HCT116 (cell line): ENCODE measurements around the gene KNDC1. TPM values are rescaled to one million over a fixed set of nuclear protein-coding genes. Genes with fewer than 3 reads are reported as not detected.

ENCODE experiments used
- ATAC-seq: fragments of 200-7000 bp; cut with Tn5 transposase; 2 replicates; pipeline ENCODE4 v1.9.1; 2020; ENCODE audit warnings: mild to moderate bottlenecking, moderate library complexity
- BruUV-seq: library from RNA; stranded (reverse); fragments of 400-500 nt; replicated peaks from 2 replicates; lab custom pipeline; 2021; lab: Mats Ljungman, UMichigan
- CTCF ChIA-PET: fragments of 300-600 bp; sonication (Branson Sonifier 250); formaldehyde crosslinking; loops from one replicate; lab custom pipeline; 2021; ENCODE audit warnings: antibody characterized with exemption; lab: Charles Lee
- POLR2A ChIA-PET: fragments of 300-600, 350-600 bp; sonication (Branson Sonifier 250); formaldehyde crosslinking; loops from one replicate; lab custom pipeline; 2021; ENCODE audit warnings: antibody characterized with exemption; lab: Charles Lee
- RAD21 ChIA-PET, 2 experiments: fragments of 300-600 bp; sonication (Branson Sonifier 250); formaldehyde crosslinking; loops; one replicate each; lab custom pipeline; 2023; ENCODE audit warnings: low total read pairs in 2 of 2; ENCODE audit not compliant: uncharacterized antibody in 2 of 2, unreplicated experiment in 2 of 2, low non-redundant PET in 1 of 2; lab: Charles Lee
- DNase-seq: peaks from one replicate; pipeline ENCODE4 v3.0.0-alpha.2; 2010; ENCODE audit warnings: low read depth, low spot score
- H2AFZ ChIP-seq: fragments of 200-600 bp; shearing (Covaris generic), sonication (generic); 2 replicates; pipeline ENCODE4 v1.6.1; 2017; ENCODE audit warnings: low read depth, mixed run types, mixed read lengths, antibody characterized with exemption, low read length; ENCODE audit not compliant: poor library complexity, severe bottlenecking
- H3K27ac ChIP-seq: 2 replicates; pipeline ENCODE4 v1.5.1; 2012; ENCODE audit warnings: low read depth, low read length
- H3K27me3 ChIP-seq: fragments of 200-600 bp; sonication (generic); 2 replicates; pipeline ENCODE4 v1.6.1; 2016; ENCODE audit warnings: mixed run types, low read length, mixed read lengths; ENCODE audit not compliant: insufficient read depth
- H3K36me3 ChIP-seq, 2 experiments: fragments of 200-500 bp in 1 of 2; fragments of 200-600 bp in 1 of 2; sonication (Bioruptor generic) in 1 of 2; sonication (generic) in 1 of 2; 2 replicates each; pipeline versions ENCODE4 v1.5.1 to v1.6.1; 2014 to 2016; ENCODE audit warnings: low read length in 2 of 2, inconsistent platforms in 1 of 2, mixed read lengths in 1 of 2, mixed run types in 1 of 2; ENCODE audit not compliant: insufficient read depth in 2 of 2, control insufficient read depth in 1 of 2
- H3K4me1 ChIP-seq, 2 experiments: fragments of 200-600 bp in 1 of 2; sonication (generic) in 1 of 2; 2 replicates each; pipeline versions ENCODE4 v1.5.1 to v1.6.1; 2012 to 2017; ENCODE audit warnings: low read length in 2 of 2, inconsistent platforms in 1 of 2, mild to moderate bottlenecking in 1 of 2, mixed read lengths in 1 of 2, mixed run types in 1 of 2, moderate library complexity in 1 of 2; ENCODE audit not compliant: insufficient read depth in 2 of 2, control insufficient read depth in 1 of 2
- H3K4me2 ChIP-seq: fragments of 200-600 bp; sonication (generic); 2 replicates; pipeline ENCODE4 v1.6.1; 2017; ENCODE audit warnings: mixed run types, low read length, mixed read lengths
- H3K4me3 ChIP-seq, 2 experiments: fragments of 200-600 bp in 1 of 2; sonication (generic) in 1 of 2; replicated peaks in 1 of 2; 2 replicates each; pipeline ENCODE4 v1.5.1; 2011 to 2016; ENCODE audit warnings: low read length in 2 of 2, control low read depth in 1 of 2, low read depth in 1 of 2, mild to moderate bottlenecking in 1 of 2, mixed read lengths in 1 of 2, mixed run types in 1 of 2
- H3K79me2 ChIP-seq: fragments of 200-600 bp; sonication (generic); 2 replicates; pipeline ENCODE4 v1.6.1; 2017; ENCODE audit warnings: mild to moderate bottlenecking, mixed run types, low read length, moderate library complexity, mixed read lengths; ENCODE audit not compliant: insufficient read depth
- H3K9ac ChIP-seq: fragments of 200-600 bp; sonication (generic); 2 replicates; pipeline ENCODE4 v1.6.1; 2016; ENCODE audit warnings: low read length, mixed read lengths
- H3K9me2 ChIP-seq: fragments of 200-600 bp; sonication (generic), shearing (Covaris generic); 2 replicates; pipeline ENCODE4 v1.6.1; 2017; ENCODE audit warnings: mixed run types, mild to moderate bottlenecking, moderate library complexity; ENCODE audit not compliant: insufficient read depth
- H3K9me3 ChIP-seq, 2 experiments: fragments of 200-500 bp in 1 of 2; fragments of 200-600 bp in 1 of 2; sonication (Bioruptor generic) in 1 of 2; sonication (generic) in 1 of 2; 2 replicates each; pipeline ENCODE4 v1.6.1; 2014 to 2017; ENCODE audit warnings: low read length in 2 of 2, mixed read lengths in 2 of 2, inconsistent platforms in 1 of 2, low read depth in 1 of 2, mild to moderate bottlenecking in 1 of 2, mixed run types in 1 of 2, moderate library complexity in 1 of 2; ENCODE audit not compliant: control insufficient read depth in 1 of 2, insufficient read depth in 1 of 2
- H4K20me1 ChIP-seq: fragments of 200-600 bp; sonication (generic), shearing (Covaris generic); 2 replicates; pipeline ENCODE4 v1.6.1; 2017; ENCODE audit warnings: mixed run types, mild to moderate bottlenecking, moderate library complexity; ENCODE audit not compliant: insufficient read depth
- CBX3 ChIP-seq: IDR thresholded peaks from 2 replicates; pipeline ENCODE4 v1.6.1; 2012; ENCODE audit warnings: low read depth
- EGR1 ChIP-seq: IDR thresholded peaks from 2 replicates; pipeline ENCODE4 v1.6.1; 2012; ENCODE audit warnings: low read depth
- EZH2 ChIP-seq: fragments of 200-600 bp; sonication (generic); IDR thresholded peaks from 2 replicates; pipeline ENCODE4 v1.6.1; 2017; ENCODE audit warnings: antibody characterized with exemption, mixed run types
- MAX ChIP-seq: IDR thresholded peaks from 2 replicates; pipeline ENCODE4 v1.6.1; 2012
- POLR2A ChIP-seq: IDR thresholded peaks from 2 replicates; pipeline ENCODE4 v1.7.0; 2011; ENCODE audit warnings: borderline replicate concordance; ENCODE audit not compliant: insufficient read depth, insufficient read length; ENCODE audit errors: extremely low read depth
- REST ChIP-seq: IDR thresholded peaks from 2 replicates; pipeline ENCODE4 v1.6.1; 2012; ENCODE audit warnings: low read depth
- SIN3A ChIP-seq: IDR thresholded peaks from 2 replicates; pipeline ENCODE4 v1.6.1; 2012; ENCODE audit warnings: low read depth
- ZBTB33 ChIP-seq: IDR thresholded peaks from 2 replicates; pipeline ENCODE4 v1.6.1; 2011; ENCODE audit warnings: mild to moderate bottlenecking, low read length, moderate library complexity; ENCODE audit not compliant: insufficient replicate concordance; ENCODE audit errors: extremely low read depth
- ZFX ChIP-seq: fragments of 450-650 bp; IDR thresholded peaks from 2 replicates; pipeline ENCODE4 v1.6.1; 2017
- intact Hi-C: fragments of 100-400 bp; cut with micrococcal nuclease; formaldehyde crosslinking; loops from 2 replicates; pipeline ENCODE4 v1.10.0; 2022
- total RNA-seq: library from RNA; stranded (reverse); gene quantifications from one replicate; pipeline ENCODE4 v1.2.1, GENCODE V29; 2021; ENCODE audit not compliant: unreplicated experiment

The KNDC1 gene
- total RNA-seq, 1 experiment from 2014 or later: 3.6 TPM

GRCh38 chr10:133183646-133184378 lies 23.8 kb downstream of the KNDC1 start (continued):
- TF ChIP-seq REST: no peak
- TF ChIP-seq MAX: no peak
- no peak for TF ChIP-seq ZBTB33

GRCh38 chr10:133184591-133185244 lies 24.7 kb downstream of the KNDC1 start:
- intact Hi-C loops: no loop called here
- H4K20me1 ChIP-seq: no peaks in the 10 kb centered on the region
- H3K27me3 ChIP-seq: no peaks in the 10 kb centered on the region
- no peaks in the 10 kb centered on the region for H3K9me2 ChIP-seq
- H3K9ac ChIP-seq: no peak overlapping the region
- DNase-seq: no peak
- H3K4me1 ChIP-seq: no peaks in the 10 kb centered on the region
- ATAC-seq: no peak
- H3K79me2 ChIP-seq: no peaks in the 10 kb centered on the region
- ChIA-PET CTCF (no interaction called here), POLR2A (no interaction called here), RAD21 (no interaction called here)
- no peak overlapping the region for H2AFZ ChIP-seq
- H3K36me3 ChIP-seq: no peaks in the 10 kb centered on the region
- no peak overlapping the region for H3K27ac ChIP-seq
- no peak overlapping the region for H3K4me3 ChIP-seq
- no TSS peak for BruUV-seq
- no peaks in the 10 kb centered on the region for H3K9me3 ChIP-seq
- H3K4me2 ChIP-seq: no peak overlapping the region
- no peak for TF ChIP-seq MAX
- TF ChIP-seq ZBTB33: no peak
- TF ChIP-seq CBX3: no peak
- TF ChIP-seq POLR2A: no peak
- no peak for TF ChIP-seq EGR1
- no peak for TF ChIP-seq REST
- TF ChIP-seq SIN3A: no peak
- TF ChIP-seq EZH2: no peak
- no peak for TF ChIP-seq ZFX
